22Rv1 (cell line): ENCODE data around the gene RBBP6.
"Not testable (repeated sequence)": the region's sequence is repeated elsewhere in the genome, so short reads cannot be mapped to it uniquely, and the experiment has no call there.

ENCODE experiments used
- H3K27ac ChIP-seq: fragments of 450-650 bp; 2 replicates; pipeline ENCODE4 v1.5.1; 2017
- ZFX ChIP-seq: fragments of 450-650 bp; IDR thresholded peaks from 2 replicates; pipeline ENCODE4 v1.6.1; 2017; ENCODE audit warnings: antibody characterized with exemption, borderline replicate concordance
- TF ChIP-seq, protein P1 (sequence below): fragments of 450-650 bp; IDR thresholded peaks from 2 replicates; pipeline ENCODE4 v1.5.1; 2017; ENCODE audit warnings: mild to moderate bottlenecking

Gene RBBP6, protein sequence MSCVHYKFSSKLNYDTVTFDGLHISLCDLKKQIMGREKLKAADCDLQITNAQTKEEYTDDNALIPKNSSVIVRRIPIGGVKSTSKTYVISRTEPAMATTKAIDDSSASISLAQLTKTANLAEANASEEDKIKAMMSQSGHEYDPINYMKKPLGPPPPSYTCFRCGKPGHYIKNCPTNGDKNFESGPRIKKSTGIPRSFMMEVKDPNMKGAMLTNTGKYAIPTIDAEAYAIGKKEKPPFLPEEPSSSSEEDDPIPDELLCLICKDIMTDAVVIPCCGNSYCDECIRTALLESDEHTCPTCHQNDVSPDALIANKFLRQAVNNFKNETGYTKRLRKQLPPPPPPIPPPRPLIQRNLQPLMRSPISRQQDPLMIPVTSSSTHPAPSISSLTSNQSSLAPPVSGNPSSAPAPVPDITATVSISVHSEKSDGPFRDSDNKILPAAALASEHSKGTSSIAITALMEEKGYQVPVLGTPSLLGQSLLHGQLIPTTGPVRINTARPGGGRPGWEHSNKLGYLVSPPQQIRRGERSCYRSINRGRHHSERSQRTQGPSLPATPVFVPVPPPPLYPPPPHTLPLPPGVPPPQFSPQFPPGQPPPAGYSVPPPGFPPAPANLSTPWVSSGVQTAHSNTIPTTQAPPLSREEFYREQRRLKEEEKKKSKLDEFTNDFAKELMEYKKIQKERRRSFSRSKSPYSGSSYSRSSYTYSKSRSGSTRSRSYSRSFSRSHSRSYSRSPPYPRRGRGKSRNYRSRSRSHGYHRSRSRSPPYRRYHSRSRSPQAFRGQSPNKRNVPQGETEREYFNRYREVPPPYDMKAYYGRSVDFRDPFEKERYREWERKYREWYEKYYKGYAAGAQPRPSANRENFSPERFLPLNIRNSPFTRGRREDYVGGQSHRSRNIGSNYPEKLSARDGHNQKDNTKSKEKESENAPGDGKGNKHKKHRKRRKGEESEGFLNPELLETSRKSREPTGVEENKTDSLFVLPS (N-terminal part only)

DNA sequence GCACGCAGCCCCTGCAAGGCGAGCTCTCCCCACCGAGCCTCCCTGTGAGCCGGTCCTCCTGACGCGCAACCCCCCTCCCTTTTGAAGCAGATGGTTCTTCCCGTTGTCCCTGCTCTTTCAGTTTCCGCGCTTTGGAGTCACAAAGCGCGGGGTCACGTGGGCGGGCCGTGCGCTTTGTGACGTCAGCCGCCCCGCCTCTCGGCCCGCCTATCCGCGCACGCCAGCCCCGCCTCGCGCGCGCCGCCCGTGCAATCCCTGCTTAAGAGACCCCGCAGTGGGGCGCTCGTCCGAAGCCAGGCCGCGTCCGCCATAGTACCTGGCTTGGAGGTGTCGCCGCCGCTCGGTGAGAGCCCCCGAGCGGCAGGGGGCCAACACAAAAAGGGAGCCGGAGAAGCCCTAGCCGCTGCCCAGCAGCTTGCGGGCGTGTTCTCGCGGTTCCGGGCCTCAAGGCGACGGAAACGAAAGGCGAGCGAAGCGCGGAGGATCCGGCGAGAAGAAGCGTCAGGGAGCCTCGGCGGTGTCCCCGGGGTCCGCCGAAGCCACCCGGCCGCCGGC is at the start of gene RBBP6:
TSS of gene RBBP6 (plus strand) at position 272 of the 555 bp plus-strand sequence. CDS start 1,061 bp downstream, outside the sequence.
- peak within 1 kb of the TSS; percentile 85 for H3K27ac ChIP-seq
- TF ChIP-seq, protein P1, sequence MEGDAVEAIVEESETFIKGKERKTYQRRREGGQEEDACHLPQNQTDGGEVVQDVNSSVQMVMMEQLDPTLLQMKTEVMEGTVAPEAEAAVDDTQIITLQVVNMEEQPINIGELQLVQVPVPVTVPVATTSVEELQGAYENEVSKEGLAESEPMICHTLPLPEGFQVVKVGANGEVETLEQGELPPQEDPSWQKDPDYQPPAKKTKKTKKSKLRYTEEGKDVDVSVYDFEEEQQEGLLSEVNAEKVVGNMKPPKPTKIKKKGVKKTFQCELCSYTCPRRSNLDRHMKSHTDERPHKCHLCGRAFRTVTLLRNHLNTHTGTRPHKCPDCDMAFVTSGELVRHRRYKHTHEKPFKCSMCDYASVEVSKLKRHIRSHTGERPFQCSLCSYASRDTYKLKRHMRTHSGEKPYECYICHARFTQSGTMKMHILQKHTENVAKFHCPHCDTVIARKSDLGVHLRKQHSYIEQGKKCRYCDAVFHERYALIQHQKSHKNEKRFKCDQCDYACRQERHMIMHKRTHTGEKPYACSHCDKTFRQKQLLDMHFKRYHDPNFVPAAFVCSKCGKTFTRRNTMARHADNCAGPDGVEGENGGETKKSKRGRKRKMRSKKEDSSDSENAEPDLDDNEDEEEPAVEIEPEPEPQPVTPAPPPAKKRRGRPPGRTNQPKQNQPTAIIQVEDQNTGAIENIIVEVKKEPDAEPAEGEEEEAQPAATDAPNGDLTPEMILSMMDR = peak; percentile 35; the same call in 1 of the 2 replicates
- TF ChIP-seq ZFX = no peak

DNA sequence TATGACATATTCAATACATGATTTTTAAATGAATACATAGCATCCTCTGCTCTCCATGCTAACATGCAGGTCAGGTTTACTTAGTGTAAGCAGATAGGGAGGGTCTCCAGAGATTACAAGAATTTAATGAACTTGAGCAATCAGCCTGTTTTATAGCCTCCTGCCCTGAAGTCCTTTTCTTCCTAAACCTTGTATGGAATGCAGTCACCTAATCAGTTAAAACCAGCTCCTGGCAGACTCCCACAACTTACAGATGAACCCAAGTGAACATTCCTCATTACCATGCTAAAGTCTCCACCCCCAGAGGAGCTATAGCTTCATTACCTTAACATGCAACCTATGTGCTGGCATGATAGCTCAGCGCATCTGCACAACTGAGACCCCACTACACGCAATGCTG is 48.5 kb upstream of the RBBP6 start:
- TF ChIP-seq, protein P1 = no peak
- no peak for TF ChIP-seq ZFX

DNA sequence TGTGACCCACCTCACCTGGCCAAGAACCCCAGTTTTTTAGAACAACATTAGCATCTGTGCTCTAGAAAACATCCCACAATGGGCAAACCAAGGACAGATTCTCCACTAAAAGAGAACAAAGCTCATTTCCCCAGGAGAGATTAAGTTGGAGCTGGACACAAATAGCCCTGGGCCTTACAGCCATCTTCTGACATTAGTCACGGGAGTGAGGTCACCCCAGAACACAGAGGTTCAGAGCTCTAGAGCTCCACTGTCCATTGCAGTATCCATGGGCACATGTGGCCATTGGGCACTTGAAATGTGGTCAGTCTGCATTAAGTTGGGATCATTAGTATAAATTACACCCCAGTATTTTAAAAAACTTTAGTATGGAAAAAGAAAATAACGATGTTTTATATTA is 47.6 kb upstream of the RBBP6 start:
- TF ChIP-seq, protein P1 = no peak
- no peak for TF ChIP-seq ZFX
- H3K27ac ChIP-seq = no peak overlapping the region

More for the DNA sequence above, 48.5 kb upstream of the RBBP6 start:
- H3K27ac ChIP-seq = no peak overlapping the region

DNA sequence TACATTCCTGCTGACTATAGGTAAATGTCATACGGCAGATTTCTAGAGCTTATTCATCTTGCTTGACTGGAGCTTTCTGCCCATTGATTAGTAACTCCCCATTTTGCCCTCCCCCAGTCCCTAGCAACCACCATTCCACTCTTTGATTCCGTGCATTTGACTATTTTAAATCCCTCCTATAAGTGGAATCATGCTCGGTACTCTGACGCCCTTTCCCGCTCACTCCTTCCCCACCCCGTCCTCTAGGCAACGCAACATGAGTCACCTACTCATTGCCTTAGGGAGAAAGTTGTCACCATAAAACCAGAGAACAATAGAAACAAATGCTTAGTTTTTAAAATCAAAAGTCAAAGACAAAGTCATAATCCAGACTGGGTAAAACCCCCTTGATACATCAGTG is 45.5 kb upstream of the RBBP6 start:
- H3K27ac ChIP-seq = no peak overlapping the region
- TF ChIP-seq, protein P1 = no peak
- TF ChIP-seq ZFX = no peak

DNA sequence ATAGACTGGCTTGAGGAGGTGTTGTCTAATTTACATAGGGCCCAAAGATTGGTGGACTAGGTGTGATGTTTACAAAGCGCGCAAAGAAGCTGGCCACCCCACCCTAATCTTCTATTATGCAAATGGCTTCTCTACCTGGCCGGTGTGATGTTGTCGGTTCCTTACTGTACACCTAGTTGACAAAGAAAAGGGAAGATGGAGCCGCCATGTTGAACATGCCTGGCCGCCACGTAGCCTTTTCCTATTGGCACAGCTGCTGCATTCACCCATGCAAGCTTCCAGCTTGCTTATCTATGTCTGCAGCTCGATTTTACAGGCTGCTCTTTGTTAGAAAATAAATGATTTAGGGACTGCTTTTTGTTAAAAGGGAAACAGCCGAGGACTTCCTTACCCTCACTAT is 44.2 kb upstream of the RBBP6 start:
- not testable (repeated sequence) for H3K27ac ChIP-seq

DNA sequence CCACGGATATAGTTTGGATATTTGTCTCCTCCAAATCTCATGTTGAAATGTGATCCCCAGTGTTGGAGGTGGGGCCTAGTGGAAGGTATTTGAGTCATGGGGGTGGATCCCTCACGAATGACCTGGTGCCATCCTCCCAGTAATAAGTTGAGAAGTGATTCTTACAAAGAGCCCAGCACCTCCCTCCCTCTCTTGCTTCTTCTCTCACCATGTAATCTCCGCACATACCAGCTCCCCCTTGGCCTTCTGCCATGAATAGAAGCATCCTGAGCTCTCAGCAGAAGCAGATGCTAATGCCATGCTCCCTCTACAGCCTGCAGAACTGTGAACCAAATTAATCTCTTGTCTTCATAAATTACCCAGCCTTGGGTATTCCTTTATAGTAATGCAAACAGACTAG is 41.9 kb upstream of the RBBP6 start:
- no peak for TF ChIP-seq ZFX
- TF ChIP-seq, protein P1 = no peak
- no peak overlapping the region for H3K27ac ChIP-seq

DNA sequence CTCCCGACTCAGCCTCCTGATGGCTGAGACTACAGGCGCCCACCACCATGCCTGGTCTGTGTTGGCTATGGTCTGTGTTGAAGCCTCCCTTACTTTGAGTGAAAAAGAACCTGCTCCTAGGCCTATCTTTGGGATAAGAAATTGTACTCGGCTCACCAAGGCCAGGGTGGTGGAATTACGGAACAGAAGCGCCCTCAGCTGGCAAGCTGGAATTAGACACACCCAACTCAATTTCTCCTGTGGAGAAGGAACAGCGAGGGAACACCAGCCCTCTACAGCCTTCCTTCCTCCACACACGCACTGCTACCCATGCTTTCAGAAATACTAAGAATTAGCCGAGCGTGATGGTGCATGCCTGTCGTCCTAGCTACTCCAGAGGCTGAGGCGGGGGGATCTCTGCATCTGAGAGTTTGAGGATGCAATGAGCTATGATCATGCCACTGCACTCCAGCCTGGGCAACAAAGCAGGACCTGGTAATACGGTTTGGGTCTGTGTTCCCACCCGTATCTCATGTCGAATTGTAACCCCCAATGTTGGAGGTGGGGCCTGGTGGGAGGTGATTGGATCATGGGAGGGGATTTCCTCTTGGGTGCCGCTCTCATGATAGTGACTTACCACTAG is 40.1 kb upstream of the RBBP6 start:
- no peak overlapping the region for H3K27ac ChIP-seq
- TF ChIP-seq ZFX = no peak
- TF ChIP-seq, protein P1 = peak; percentile 69
